ENCODE results near the gene CCDC192.

CCDC192 gene

GRCh38 chr5:127826011-127826410, 122.8 kb downstream of the CCDC192 start:
- no peaks in the 10 kb centered on the region for H3K36me3 ChIP-seq
- H3K4me2 ChIP-seq = no peak overlapping the region
- H3K9ac ChIP-seq = no peak overlapping the region
- H3K9me3 ChIP-seq = no peaks in the 10 kb centered on the region
- H3K27me3 ChIP-seq = no peaks in the 10 kb centered on the region
- H4K20me1 ChIP-seq = no peaks in the 10 kb centered on the region
- H3K4me3 ChIP-seq = no peak overlapping the region
- no peaks in the 10 kb centered on the region for H3K4me1 ChIP-seq
- H3K27ac ChIP-seq = no peak overlapping the region
- TF ChIP-seq Cebpa-rat (IDR thresholded peaks at IDR 0.05) = no peak

GRCh38 chr5:127827451-127827850, 124.3 kb downstream of the CCDC192 start:
- H3K27ac ChIP-seq = no peak overlapping the region
- TF ChIP-seq Cebpa-rat (IDR thresholded peaks at IDR 0.05) = no peak
- H4K20me1 ChIP-seq = no peaks in the 10 kb centered on the region
- no peaks in the 10 kb centered on the region for H3K4me1 ChIP-seq
- H3K4me2 ChIP-seq = no peak overlapping the region
- H3K9me3 ChIP-seq = no peaks in the 10 kb centered on the region
- no peak overlapping the region for H3K9ac ChIP-seq
- no peaks in the 10 kb centered on the region for H3K27me3 ChIP-seq
- no peak overlapping the region for H3K4me3 ChIP-seq
- H3K36me3 ChIP-seq = no peaks in the 10 kb centered on the region

- Histone ChIP-seq H3K4me2 (no peak overlapping the region), H3K9me3 (no peaks in the 10 kb centered on the region), H3K36me3 (no peaks in the 10 kb centered on the region), H3K4me3 (no peak overlapping the region), H4K20me1 (no peaks in the 10 kb centered on the region), H3K27ac (no peak overlapping the region), H3K4me1 (no peaks in the 10 kb centered on the region), H3K27me3 (no peaks in the 10 kb centered on the region), H3K9ac (no peak overlapping the region)
- no peak for TF ChIP-seq Cebpa-rat (IDR thresholded peaks at IDR 0.05)
Measured at GRCh38 chr5:127830157-127830556, 127.0 kb downstream of the CCDC192 start.

GRCh38 chr5:127830829-127831598, 127.8 kb downstream of the CCDC192 start:
- Histone ChIP-seq H3K9ac (no peak overlapping the region), H3K9me3 (peaks cover 2% of the 10 kb centered on the region), H3K4me3 (no peak overlapping the region), H4K20me1 (no peaks in the 10 kb centered on the region), H3K4me2 (no peak overlapping the region), H3K27ac (no peak overlapping the region), H3K4me1 (no peaks in the 10 kb centered on the region), H3K36me3 (no peaks in the 10 kb centered on the region), H3K27me3 (no peaks in the 10 kb centered on the region)
- TF ChIP-seq Cebpa-rat (IDR thresholded peaks at IDR 0.05) = no peak

GRCh38 chr5:127832067-127832466, 128.9 kb downstream of the CCDC192 start:
- H3K27ac ChIP-seq = no peak overlapping the region
- no peak for TF ChIP-seq Cebpa-rat (IDR thresholded peaks at IDR 0.05)
- H3K4me3 ChIP-seq = no peak overlapping the region
- no peaks in the 10 kb centered on the region for H3K4me1 ChIP-seq
- H3K4me2 ChIP-seq = no peak overlapping the region
- H3K36me3 ChIP-seq = no peaks in the 10 kb centered on the region
- peaks cover 6% of the 10 kb centered on the region for H3K9me3 ChIP-seq
- no peaks in the 10 kb centered on the region for H4K20me1 ChIP-seq
- H3K27me3 ChIP-seq = no peaks in the 10 kb centered on the region
- H3K9ac ChIP-seq = no peak overlapping the region

GRCh38 chr5:127834094-127834531, 130.9 kb downstream of the CCDC192 start:
- Histone ChIP-seq H3K4me2 (no peak overlapping the region), H3K27ac (no peak overlapping the region), H3K4me3 (no peak overlapping the region), H4K20me1 (no peaks in the 10 kb centered on the region), H3K36me3 (no peaks in the 10 kb centered on the region), H3K9me3 (peaks cover 6% of the 10 kb centered on the region), H3K4me1 (no peaks in the 10 kb centered on the region), H3K27me3 (no peaks in the 10 kb centered on the region), H3K9ac (no peak overlapping the region)
- no peak for TF ChIP-seq Cebpa-rat (IDR thresholded peaks at IDR 0.05)

- Histone ChIP-seq H3K9me3 (peaks cover 6% of the 10 kb centered on the region), H3K4me2 (no peak overlapping the region), H3K4me1 (no peaks in the 10 kb centered on the region), H3K36me3 (no peaks in the 10 kb centered on the region), H3K9ac (no peak overlapping the region), H4K20me1 (no peaks in the 10 kb centered on the region), H3K27me3 (no peaks in the 10 kb centered on the region), H3K4me3 (no peak overlapping the region), H3K27ac (no peak overlapping the region)
- peak; percentile 64; the same call in 1 of the 2 replicates for TF ChIP-seq Cebpa-rat (IDR thresholded peaks at IDR 0.05)
Measured at GRCh38 chr5:127834554-127834953, 131.4 kb downstream of the CCDC192 start.

- Histone ChIP-seq H3K36me3 (no peaks in the 10 kb centered on the region), H3K27me3 (no peaks in the 10 kb centered on the region), H3K4me3 (no peak overlapping the region), H3K4me1 (no peaks in the 10 kb centered on the region), H3K9me3 (peaks cover 6% of the 10 kb centered on the region), H3K27ac (no peak overlapping the region), H4K20me1 (no peaks in the 10 kb centered on the region), H3K4me2 (no peak overlapping the region), H3K9ac (no peak overlapping the region)
- no peak for TF ChIP-seq Cebpa-rat (IDR thresholded peaks at IDR 0.05)
Measured at GRCh38 chr5:127838661-127839060, 135.5 kb downstream of the CCDC192 start.

- Histone ChIP-seq H3K4me3 (no peak overlapping the region), H3K27ac (no peak overlapping the region), H3K4me2 (no peak overlapping the region), H3K9ac (no peak overlapping the region), H4K20me1 (no peaks in the 10 kb centered on the region), H3K27me3 (no peaks in the 10 kb centered on the region), H3K9me3 (peaks cover 6% of the 10 kb centered on the region), H3K4me1 (no peaks in the 10 kb centered on the region), H3K36me3 (no peaks in the 10 kb centered on the region)
- no peak for TF ChIP-seq Cebpa-rat (IDR thresholded peaks at IDR 0.05)
Measured at GRCh38 chr5:127839072-127839471, 135.9 kb downstream of the CCDC192 start.

- no peaks in the 10 kb centered on the region for H3K27me3 ChIP-seq
- H3K9ac ChIP-seq = no peak overlapping the region
- H3K4me2 ChIP-seq = no peak overlapping the region
- H3K4me1 ChIP-seq = no peaks in the 10 kb centered on the region
- no peaks in the 10 kb centered on the region for H4K20me1 ChIP-seq
- H3K4me3 ChIP-seq = no peak overlapping the region
- no peaks in the 10 kb centered on the region for H3K36me3 ChIP-seq
- no peak overlapping the region for H3K27ac ChIP-seq
- peaks cover 6% of the 10 kb centered on the region for H3K9me3 ChIP-seq
- no peak for TF ChIP-seq Cebpa-rat (IDR thresholded peaks at IDR 0.05)
Measured at GRCh38 chr5:127839496-127840197, 136.5 kb downstream of the CCDC192 start.
